T-helper 9 cell (primary cell): ENCODE data around the gene PRRT2.
"Not testable (repeated sequence)": the region's sequence is repeated elsewhere in the genome, so short reads cannot be mapped to it uniquely, and the experiment has no call there.

Experiments used
- DNase-seq: peaks from one replicate; pipeline ENCODE4 v3.0.0-alpha.2; 2020
- total RNA-seq, 2 donors: gene quantifications; one replicate each; lab custom pipeline; 2026; lab: John Stamatoyannopoulos, UW

PRRT2 gene
- total RNA-seq = 1.7 to 2.2 reads per million in 2 donors

DNA sequence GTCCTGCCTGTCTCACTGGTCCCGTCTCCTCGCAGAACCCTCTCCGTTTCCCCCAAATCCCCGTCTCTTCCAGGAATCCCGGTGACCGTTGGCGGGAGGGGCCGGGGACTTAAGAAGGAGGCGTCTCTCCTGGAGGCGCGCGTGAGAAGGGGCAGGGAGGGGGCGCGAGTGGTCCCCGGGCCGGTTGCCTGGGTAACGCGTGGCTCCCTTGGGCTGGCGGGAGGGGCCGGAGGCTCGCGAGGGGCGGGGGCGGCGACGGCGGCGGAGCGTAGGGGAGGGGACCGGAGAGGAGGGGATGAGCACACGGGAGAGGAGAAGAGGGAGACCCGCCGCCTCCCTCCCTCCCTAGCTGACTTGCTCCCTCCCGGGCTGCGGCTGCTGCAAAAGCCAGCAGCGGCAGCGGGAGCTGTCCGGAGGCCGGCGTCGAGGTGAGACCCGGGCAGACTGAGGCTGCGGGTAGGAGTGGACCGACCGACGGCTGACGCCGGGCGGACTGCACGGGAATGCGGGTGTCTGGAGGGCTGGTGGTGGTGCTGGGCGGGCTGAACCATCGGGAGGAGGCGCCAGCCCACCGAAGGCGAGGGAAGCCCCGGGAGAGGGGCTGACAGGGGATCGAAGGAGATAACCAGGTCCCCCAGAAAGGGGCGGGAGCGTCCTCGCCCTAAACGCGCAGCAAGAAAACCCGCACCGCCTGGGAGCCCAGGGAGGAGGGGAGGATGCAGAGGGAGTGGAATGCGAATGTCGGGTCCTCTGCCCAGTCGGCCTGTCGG is at the start of gene PRRT2:
TSS of gene PRRT2 (plus strand) at position 298 of the 770 bp plus-strand sequence. CDS start 862 bp downstream, outside the sequence.
- peak; percentile 46 for DNase-seq

DNA sequence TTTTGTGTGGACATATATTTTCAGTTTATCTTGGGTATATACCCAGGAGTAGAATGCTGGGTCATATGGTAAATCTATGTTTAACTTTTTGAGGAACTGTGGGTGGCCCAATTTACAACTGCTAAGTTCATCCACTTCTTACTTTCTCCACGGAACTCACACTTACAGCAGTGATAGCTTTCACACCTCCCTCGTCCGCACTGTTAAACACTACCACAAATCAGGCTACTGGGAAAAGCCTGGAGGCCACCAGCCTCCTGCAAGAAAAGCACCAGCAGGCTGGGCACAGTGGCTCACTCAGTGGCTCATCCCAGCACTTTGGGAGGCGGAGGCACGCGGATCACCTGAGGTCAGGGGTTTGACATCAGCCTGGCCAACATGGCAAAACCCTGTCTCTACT is 48.7 kb upstream of the PRRT2 start:
- no peak for DNase-seq

DNA sequence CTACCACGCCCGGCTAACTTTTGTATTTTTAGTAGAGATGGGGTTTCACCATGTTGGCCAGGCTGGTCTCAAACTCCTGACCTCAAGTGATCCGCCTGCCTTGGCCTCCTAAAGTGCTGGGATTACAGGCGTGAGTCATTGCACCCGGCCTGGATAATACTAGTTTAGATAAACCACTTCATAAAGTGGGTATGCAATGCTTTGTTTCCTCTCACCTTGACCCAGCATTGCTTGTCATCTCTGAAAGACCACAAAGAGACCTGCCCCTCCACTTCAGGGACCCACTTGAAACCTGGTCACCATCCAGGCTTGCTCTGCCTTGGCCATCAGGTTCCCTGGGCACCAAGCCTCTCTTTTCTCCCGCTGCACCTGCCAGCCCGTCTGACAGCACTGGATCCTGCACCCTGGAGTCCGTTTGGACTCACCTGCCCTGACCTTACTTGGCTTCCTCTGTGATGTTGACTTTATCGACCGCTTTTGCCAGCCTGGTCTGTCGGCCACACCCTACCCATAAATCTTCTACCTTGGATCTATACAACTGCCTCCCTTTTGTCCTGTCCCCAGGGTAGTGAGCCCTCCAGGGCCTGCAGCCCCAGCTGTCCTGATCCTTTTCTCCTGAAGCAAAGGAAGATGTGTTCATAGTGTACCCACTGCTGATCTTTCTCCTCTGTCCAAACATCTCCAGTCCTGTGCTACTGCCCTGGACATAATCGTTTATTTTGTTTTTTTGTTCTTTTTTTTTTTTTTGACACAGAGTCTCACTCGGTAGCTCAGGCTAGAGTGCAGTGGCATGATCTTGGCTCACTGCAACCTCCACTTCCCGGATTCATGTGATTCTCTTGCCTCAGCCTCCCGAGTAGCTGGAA is 46.6 kb upstream of the PRRT2 start:
- DNase-seq = no peak

DNA sequence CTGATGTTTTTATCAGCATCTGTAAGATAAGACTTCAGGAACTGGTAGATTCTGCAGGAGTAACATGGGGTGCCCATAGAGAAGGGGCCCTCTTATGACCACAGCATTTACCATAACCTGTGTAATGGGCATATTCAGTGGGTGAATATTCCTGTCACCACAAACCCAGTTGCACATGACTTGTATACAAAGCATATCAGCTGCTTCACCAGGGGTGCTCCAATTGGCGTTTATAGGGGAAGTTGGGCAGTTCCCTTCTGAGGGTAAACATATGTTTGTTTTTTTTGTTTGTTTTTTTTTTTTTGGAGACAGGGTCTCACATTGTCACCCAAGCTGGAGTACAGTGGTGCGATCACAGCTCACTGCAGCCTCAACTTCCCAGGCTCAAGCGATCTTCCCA is 45.4 kb upstream of the PRRT2 start:
- no peak for DNase-seq

DNA sequence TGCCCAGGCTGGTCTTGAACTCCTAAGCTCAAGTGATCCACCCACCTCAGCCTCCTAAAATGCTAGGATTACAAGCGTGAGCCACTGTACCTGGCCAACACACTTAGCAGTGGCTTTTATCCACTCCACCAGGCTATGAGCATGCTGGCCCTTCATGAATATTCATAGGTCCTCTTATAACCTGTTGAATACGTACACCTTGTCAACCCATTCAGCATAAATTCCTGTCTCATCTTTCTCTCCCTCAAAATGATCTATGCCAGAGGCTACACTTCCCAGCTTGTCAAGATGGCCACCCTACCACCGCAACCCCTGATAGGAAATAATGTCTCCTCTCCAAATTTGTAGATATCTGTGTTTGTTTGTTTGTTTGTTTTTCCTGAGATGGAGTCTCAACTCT is 44.9 kb upstream of the PRRT2 start:
- DNase-seq = no peak

DNA sequence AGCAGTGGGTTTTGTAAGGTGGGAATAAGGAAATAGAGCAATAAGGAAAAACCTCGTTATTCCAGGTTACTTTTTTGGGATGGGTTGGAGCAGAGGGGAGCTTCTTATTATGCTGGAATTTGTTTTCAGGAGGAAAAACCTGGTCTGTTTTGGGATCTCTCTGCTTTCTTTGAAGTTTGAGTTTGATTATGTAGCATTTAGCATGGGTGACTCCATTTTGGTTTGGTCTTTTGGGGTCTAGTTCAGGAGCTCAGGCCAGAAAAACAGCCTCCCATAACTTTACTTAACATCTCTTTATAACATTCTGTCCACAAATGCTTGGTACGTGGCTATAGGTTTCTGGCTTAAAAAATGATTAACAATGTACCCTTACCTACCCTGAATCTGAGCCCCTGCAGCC is 42.5 kb upstream of the PRRT2 start:
- no peak for DNase-seq

DNA sequence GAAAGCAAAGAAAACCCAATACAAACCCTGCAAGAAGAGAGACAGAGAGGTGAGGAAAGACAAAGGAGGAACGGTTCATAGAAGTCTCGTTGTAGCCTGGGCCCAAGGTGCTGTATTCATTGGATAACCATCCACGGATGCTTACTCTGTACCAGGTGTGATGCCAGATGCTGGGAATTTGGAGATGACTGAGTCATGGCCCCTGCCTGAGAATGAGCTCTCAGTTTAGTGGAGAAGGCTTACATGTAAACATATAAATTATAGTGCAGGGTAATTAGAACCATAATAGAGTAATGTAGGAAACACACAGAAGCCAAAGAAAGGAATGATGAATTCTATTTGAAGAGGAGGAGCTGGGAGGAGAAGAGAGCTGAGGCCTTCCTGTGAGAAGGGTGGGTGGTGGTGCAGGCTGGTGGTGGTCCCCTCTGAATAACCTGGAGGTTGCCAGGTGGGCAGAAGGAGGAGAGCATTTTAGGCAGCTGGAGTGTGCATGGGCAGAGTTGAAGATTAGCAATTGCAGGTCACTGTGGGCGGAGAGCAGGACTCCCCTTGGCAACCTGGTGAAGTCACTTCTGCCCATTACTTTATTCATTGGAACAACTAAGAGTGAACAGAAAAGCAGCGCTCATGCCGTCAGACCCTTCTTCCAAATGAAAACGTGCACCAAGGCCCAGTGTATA is 41.6 kb upstream of the PRRT2 start:
- no peak for DNase-seq

DNA sequence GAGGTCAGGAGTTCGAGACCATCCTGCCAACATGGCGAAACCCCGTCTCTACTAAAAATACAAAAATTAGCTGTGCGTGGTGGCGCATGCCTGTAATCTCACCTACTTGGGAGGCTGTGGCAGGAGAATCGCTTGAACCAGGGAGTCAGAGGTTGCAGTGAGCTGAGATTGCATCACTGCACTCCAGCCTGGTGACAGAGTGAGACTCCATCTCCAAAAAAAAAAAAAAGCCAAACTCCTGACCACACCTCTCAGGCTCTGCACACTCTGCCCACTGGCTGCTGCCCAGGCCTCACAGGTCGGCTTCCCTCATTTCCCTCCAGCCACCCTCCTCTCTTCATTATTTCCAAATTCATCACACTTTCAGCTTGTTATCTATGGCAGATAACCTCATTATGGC is 39.7 kb upstream of the PRRT2 start:
- DNase-seq = not testable (repeated sequence)

DNA sequence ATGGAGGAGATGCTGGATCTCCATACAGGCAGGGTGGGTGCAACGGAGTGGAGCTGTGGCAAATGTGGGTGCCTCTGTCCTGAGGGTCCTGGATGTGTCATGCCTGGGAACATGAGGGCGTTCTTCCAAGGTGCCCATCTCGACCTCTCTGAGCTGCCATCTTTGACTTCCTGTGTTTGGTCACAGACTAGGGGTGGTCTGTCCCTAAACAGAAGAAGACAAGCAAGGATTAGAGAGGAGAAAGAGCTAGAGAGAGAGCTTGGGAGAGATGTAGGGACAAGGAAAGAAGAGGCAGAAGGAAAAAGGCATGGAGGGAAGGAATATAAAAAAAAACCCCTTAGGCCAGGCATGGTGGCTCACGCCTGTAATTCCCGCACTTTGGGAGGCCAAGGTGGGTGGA is 37.3 kb upstream of the PRRT2 start:
- no peak for DNase-seq

DNA sequence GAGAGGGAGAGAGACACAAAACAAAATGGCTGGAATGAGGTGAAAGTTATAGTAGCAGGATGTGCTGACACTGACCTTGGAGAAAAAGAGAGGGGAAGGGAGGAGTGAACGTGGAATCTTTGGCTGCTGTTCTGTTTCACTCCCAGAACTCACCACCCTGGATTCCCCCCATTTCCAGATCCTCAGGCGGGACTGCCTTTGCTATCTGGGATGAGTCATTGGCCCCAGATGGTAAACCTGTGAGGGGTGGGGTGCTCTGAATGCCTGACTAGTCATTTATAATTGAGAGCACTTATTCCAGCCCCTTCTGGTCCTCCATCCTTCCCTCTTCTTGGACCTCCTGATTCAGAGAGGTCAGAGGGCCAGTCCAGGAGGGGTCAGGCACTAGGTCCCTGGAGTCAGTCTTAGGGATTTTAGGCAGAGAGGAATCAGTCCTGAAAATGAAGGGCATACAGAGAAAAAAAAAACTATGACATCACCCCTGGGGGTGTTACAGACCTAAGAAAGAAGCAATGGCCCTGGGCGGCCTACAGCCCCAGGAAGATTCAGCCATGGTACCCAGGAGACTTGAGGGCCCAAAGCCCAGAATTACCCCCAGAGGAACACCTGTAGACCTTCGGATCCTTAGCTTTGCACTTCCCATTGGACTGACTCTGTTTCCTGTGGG is 36.1 kb upstream of the PRRT2 start:
- no peak for DNase-seq

DNA sequence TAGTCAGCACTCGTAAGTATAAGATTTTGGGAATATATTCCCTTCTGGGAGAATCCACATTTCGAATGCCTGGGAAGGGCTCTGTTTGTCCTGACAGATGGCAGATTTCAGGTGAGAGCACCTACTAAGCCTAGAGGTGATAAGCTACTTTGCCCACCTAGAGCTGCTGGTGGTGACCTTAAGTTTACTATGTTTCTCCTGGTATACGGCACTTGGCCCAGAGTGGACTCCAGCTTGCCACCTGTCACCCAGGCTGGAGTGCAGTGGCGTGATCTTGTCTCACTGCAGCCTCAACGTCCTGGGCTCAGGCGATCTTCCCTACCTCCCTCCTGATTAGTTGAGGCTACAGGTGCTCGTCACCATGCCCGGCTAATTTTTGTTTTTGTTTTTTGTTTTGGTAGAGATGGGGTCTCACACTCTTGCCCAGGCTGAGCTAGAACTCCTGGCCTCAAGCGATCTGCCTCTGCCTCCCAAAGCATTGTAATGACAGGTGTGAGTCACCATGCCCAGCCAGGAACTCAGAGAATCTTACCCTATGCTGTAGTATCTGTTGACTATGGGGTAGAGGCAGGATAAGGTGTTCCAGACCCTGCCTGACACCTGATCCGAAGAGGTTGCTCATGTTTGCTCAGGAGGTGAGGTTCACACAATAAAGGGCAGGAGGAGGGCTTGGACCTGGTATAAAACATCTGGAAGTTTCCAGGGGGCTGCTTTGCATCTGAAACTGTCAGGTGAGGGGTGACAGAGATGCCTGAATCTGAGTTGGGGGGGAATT is 34.2 kb upstream of the PRRT2 start, which contains the start of gene ZG16:
TSS of gene ZG16 (plus strand) at position 681 of the 775 bp plus-strand sequence. CDS start 1,011 bp downstream, outside the sequence.
- no peak for DNase-seq

DNA sequence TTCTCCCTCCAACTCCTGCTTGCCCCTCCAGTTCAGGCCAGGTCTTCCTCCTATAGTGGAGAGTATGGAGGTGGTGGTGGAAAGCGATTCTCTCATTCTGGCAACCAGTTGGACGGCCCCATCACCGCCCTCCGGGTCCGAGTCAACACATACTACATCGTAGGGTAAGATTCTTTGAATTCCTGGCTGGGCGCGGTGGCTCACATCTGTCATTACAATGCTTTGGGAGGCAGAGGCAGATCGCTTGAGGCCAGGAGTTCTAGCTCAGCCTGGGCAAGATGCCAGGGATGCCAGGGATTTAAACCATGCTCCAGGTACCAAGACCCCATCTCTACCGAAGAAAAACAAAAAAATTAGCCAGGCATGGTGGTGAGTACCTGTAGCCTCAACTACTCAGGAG is 32.5 kb upstream of the PRRT2 start:
- no peak for DNase-seq

DNA sequence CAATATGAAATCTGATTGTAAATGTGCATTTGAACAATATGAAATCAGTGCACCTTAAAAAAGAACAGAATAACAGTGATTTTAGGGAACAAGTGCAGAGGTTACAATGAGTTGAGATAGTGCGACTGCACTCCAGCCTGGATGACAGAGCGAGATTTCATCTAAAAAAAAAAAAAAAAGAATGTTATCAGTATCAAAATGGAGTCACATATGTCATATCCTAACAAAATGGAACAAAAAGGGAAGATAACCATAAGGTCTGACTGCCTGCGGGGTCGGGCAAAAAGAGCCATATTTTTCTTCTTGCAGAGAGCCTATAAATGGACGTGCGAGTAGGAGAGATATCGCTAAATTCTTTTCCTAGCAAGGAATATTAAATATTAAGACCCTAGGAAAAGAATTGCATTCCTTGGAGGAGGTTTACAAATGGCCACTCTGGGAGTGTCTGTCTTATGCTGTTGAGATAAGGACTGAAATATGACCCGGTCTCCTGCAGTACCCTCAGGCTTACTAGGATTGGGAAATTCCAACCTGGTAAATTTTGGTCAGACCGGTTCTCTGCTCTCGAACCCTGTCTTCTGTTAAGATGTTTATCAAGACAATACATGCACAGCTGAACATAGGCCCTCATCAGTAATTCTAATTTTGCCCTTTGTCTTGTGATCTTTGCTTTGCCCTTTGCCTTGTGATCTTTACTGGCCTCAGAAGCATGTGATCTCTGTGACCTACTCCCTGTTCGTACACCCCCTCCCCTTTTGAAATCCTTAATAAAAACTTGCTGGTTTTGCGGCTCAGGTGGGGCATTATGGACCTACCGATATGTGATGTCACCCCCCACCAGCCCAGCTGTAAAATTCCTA is 28.7 kb upstream of the PRRT2 start:
- DNase-seq = not testable (repeated sequence)

DNA sequence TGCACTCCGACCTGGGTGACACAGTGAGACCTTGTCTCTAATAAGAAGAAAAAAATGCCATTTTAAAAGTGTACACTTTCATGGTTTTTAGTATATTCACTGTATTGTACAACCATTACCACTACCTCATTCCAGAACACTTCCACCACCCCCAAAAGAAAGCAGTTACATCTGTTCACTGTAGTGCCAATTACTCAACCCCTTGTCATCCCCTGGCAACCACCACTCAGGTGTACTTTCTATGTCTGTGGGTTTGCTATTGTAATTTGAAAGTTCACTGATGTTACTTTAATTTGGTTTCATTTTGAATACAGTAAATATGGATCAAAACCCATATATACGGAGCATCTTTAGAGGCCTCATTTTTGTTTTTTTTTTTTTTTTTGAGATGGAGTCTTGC is 27.8 kb upstream of the PRRT2 start:
- DNase-seq = no peak

DNA sequence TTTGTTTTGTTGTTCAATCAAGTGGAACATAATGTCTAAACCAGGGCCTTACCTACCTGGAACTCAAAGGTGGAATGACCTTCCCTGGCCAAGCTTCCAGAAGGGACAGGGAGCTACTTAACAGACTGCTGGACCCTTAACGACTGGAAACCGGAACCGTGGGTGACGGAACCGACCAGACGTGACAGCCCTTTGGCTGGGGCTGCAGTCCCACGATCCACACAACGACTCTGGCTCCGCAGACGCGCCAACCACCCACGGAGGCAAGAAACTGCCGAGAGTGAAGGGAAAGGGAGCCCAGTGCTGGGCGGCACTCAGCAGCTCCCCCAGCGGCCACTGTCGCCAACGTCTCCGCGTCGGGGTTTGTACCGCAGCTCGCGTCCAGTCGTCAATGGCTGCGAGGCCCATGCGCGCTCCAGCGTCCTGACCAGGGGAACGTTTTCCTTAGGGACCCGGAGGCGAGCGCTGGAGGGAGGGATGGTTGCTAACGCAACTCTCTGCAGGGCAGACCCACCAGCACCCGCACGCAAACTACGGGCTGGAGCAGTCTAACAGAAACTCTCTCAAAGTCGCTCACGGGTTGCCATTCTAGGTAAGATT is 27.0 kb upstream of the PRRT2 start:
- peak; percentile 66 for DNase-seq

DNA sequence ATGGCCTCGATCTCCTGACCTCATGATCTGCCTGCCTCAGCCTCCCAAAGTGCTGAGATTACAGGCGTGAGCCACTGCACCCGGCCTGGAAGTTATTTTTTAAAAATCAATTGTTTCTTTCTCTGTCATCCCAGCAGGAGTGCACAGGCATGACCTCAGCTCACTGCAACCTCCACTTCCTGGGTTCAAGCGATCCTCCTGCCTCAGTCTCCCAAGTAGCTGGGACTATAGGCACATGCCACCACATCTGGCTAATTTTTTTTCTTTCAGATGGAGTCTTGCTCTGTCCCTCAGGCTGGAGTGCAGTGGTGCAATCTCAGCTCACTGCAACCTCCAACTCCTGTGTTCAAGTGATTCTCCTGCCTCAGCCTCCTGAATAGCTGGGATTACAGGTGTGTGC is 24.8 kb upstream of the PRRT2 start:
- DNase-seq = not testable (repeated sequence)

DNA sequence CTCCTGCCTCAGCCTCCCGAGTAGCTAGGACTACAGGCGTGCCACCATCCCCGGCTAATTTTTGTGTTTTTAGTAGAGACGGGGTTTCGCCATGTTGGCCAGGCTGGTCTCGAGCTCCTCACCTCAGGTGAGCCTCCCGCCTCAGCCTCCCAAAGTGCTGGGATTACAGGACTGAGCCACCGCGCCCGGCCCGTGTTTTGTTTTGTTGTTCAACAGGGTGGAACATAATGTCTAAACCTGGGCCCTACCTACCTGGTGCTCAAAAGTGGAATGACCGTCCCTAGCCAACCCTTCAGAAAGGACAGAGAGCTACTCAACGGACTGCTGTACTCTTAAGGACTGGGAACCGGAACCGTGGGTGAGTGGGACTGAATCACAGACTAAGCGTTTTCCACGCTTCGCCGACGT is 22.2 kb upstream of the PRRT2 start:
- no peak for DNase-seq

DNA sequence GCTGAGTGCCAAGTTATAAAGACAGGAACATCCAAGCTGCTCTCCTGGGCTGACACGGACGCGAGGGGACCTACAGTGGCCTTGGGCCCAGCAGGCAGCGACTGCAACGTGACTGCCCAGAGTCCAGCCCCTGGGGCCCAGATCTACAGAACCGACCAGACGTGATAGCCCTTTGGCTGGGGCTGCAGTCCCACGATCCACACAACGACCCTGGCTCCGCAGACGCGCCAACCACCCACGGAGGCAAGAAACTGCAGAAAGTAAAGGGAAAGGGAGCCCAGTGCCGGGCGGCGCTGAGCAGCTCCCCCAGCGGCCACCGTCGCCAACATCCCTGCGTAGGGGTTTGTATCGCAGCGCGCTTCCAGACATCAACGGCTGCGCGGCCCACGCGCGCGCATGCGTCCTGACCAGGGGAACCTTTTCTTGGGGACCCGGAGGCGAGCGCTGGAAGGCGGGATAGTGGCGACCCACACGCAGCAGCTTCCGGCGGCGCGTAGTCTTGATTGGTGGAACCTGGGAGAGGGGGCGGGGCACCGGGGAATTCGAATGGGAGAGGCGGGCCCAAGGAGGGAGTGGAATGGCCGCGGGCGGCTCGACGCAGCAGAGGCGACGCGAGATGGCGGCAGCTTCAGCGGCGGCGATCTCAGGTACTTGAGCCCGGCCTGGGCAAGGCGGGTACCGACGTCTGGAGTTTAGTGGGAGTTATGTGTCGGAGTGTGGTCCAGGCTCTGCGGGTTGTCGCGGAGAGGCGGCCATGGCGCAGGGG is 21.6 kb upstream of the PRRT2 start, which contains the start of gene KIF22:
TSS of gene KIF22 (plus strand) at position 569 of the 766 bp plus-strand sequence. CDS start at position 578, 9 bp downstream.
- DNase-seq = peak; percentile 99
